ENCODE results near the gene NPY5R. TPM values are rescaled to one million over a fixed set of nuclear protein-coding genes. Genes with fewer than 3 reads are reported as not detected.

The NPY5R gene
- polyA plus RNA-seq (2013, experiment 1 of 4): 0.48 TPM
- polyA plus RNA-seq (2013, experiment 2 of 4): 0.75 TPM
- polyA plus RNA-seq (2013, experiment 3 of 4): 0.53 TPM
- 0.73 TPM for polyA plus RNA-seq (2013, experiment 4 of 4)

- H3K36me3 ChIP-seq (ENCODE audit: control insufficient read depth, insufficient read depth, low read length): no peaks in the 10 kb centered on the region
- 0 to 1% methylated on average over 55 of the region's 55 CpGs for WGBS, 2 experiments
- H3K27ac ChIP-seq (ENCODE audit: insufficient read depth, low read depth, low read length, poor library complexity, severe bottlenecking): no peak within 1 kb of the TSS
- no peaks in the 10 kb centered on the region for H3K9me3 ChIP-seq (ENCODE audit: control insufficient read depth, low read length)
- H3K27me3 ChIP-seq (ENCODE audit: control insufficient read depth, insufficient read depth, low read length, poor library complexity, severe bottlenecking): peaks cover 53% of the 10 kb centered on the region
- H3K4me3 ChIP-seq (ENCODE audit: insufficient read depth, low read depth, low read length): peak within 1 kb of the TSS; percentile 52
- H3K4me1 ChIP-seq (ENCODE audit: control insufficient read depth, insufficient read depth, low read length): no peaks in the 10 kb centered on the region
These were observed at the start of gene NPY5R for GRCh38 chr4:163343604-163344146. TSS of gene NPY5R (plus strand) at chr4:163343892. CDS start at chr4:163350274, 6,382 bp downstream.

- no peaks in the 10 kb centered on the region for H3K9me3 ChIP-seq (ENCODE audit: control insufficient read depth, low read length)
- WGBS, 2 experiments: 89 to 94% methylated on average over 3 of the region's 3 CpGs
- H3K4me1 ChIP-seq (ENCODE audit: control insufficient read depth, insufficient read depth, low read length): no peaks in the 10 kb centered on the region
- no peak overlapping the region for H3K27ac ChIP-seq (ENCODE audit: insufficient read depth, low read depth, low read length, poor library complexity, severe bottlenecking)
- H3K36me3 ChIP-seq (ENCODE audit: control insufficient read depth, insufficient read depth, low read length): no peaks in the 10 kb centered on the region
- H3K4me3 ChIP-seq (ENCODE audit: insufficient read depth, low read depth, low read length): no peak overlapping the region
- H3K27me3 ChIP-seq (ENCODE audit: control insufficient read depth, insufficient read depth, low read length, poor library complexity, severe bottlenecking): no peaks in the 10 kb centered on the region
These were observed 48.6 kb upstream of the NPY5R start for GRCh38 chr4:163295138-163295537.

GRCh38 chr4:163300445-163300844, 43.2 kb upstream of the NPY5R start:
- H3K9me3 ChIP-seq (ENCODE audit: control insufficient read depth, low read length): no peaks in the 10 kb centered on the region
- H3K4me1 ChIP-seq (ENCODE audit: control insufficient read depth, insufficient read depth, low read length): no peaks in the 10 kb centered on the region
- H3K4me3 ChIP-seq (ENCODE audit: insufficient read depth, low read depth, low read length): no peak overlapping the region
- no peaks in the 10 kb centered on the region for H3K27me3 ChIP-seq (ENCODE audit: control insufficient read depth, insufficient read depth, low read length, poor library complexity, severe bottlenecking)
- H3K36me3 ChIP-seq (ENCODE audit: control insufficient read depth, insufficient read depth, low read length): no peaks in the 10 kb centered on the region
- WGBS, 2 experiments: 94% methylated on average over 3 of the region's 3 CpGs
- no peak overlapping the region for H3K27ac ChIP-seq (ENCODE audit: insufficient read depth, low read depth, low read length, poor library complexity, severe bottlenecking)

- Histone ChIP-seq H3K27ac (ENCODE audit: insufficient read depth, low read depth, low read length, poor library complexity, severe bottlenecking) (no peak overlapping the region), H3K36me3 (ENCODE audit: control insufficient read depth, insufficient read depth, low read length) (no peaks in the 10 kb centered on the region), H3K9me3 (ENCODE audit: control insufficient read depth, low read length) (no peaks in the 10 kb centered on the region), H3K27me3 (ENCODE audit: control insufficient read depth, insufficient read depth, low read length, poor library complexity, severe bottlenecking) (no peaks in the 10 kb centered on the region), H3K4me3 (ENCODE audit: insufficient read depth, low read depth, low read length) (no peak overlapping the region), H3K4me1 (ENCODE audit: control insufficient read depth, insufficient read depth, low read length) (no peaks in the 10 kb centered on the region)
- WGBS, 2 experiments: 75 to 93% methylated on average over 1 to 2 of the region's 2 CpGs
These were observed 40.6 kb upstream of the NPY5R start for GRCh38 chr4:163303069-163303468.

- 90 to 94% methylated on average over 1 of the region's 1 CpG for WGBS, 2 experiments
- H3K4me1 ChIP-seq (ENCODE audit: control insufficient read depth, insufficient read depth, low read length): no peaks in the 10 kb centered on the region
- H3K4me3 ChIP-seq (ENCODE audit: insufficient read depth, low read depth, low read length): no peak overlapping the region
- no peaks in the 10 kb centered on the region for H3K27me3 ChIP-seq (ENCODE audit: control insufficient read depth, insufficient read depth, low read length, poor library complexity, severe bottlenecking)
- no peak overlapping the region for H3K27ac ChIP-seq (ENCODE audit: insufficient read depth, low read depth, low read length, poor library complexity, severe bottlenecking)
- H3K9me3 ChIP-seq (ENCODE audit: control insufficient read depth, low read length): no peaks in the 10 kb centered on the region
- H3K36me3 ChIP-seq (ENCODE audit: control insufficient read depth, insufficient read depth, low read length): no peaks in the 10 kb centered on the region
These were observed 34.2 kb upstream of the NPY5R start for GRCh38 chr4:163309466-163309865.

GRCh38 chr4:163317110-163317509, 26.6 kb upstream of the NPY5R start:
- Histone ChIP-seq H3K27ac (ENCODE audit: insufficient read depth, low read depth, low read length, poor library complexity, severe bottlenecking) (no peak overlapping the region), H3K9me3 (ENCODE audit: control insufficient read depth, low read length) (no peaks in the 10 kb centered on the region), H3K36me3 (ENCODE audit: control insufficient read depth, insufficient read depth, low read length) (no peaks in the 10 kb centered on the region), H3K4me3 (ENCODE audit: insufficient read depth, low read depth, low read length) (no peak overlapping the region), H3K27me3 (ENCODE audit: control insufficient read depth, insufficient read depth, low read length, poor library complexity, severe bottlenecking) (no peaks in the 10 kb centered on the region), H3K4me1 (ENCODE audit: control insufficient read depth, insufficient read depth, low read length) (no peaks in the 10 kb centered on the region)
- WGBS, 2 experiments: 0 to 4% methylated on average over 1 of the region's 1 CpG

GRCh38 chr4:163330916-163331628, 12.6 kb upstream of the NPY5R start:
- WGBS, 2 experiments: 87 to 92% methylated on average over 16 of the region's 16 CpGs
- Histone ChIP-seq H3K4me3 (ENCODE audit: insufficient read depth, low read depth, low read length) (peak overlapping the region; percentile 67), H3K27me3 (ENCODE audit: control insufficient read depth, insufficient read depth, low read length, poor library complexity, severe bottlenecking) (peaks cover 26% of the 10 kb centered on the region), H3K9me3 (ENCODE audit: control insufficient read depth, low read length) (no peaks in the 10 kb centered on the region), H3K36me3 (ENCODE audit: control insufficient read depth, insufficient read depth, low read length) (no peaks in the 10 kb centered on the region), H3K4me1 (ENCODE audit: control insufficient read depth, insufficient read depth, low read length) (no peaks in the 10 kb centered on the region), H3K27ac (ENCODE audit: insufficient read depth, low read depth, low read length, poor library complexity, severe bottlenecking) (no peak overlapping the region)

- Histone ChIP-seq H3K4me3 (ENCODE audit: insufficient read depth, low read depth, low read length) (peak overlapping the region; percentile 67), H3K36me3 (ENCODE audit: control insufficient read depth, insufficient read depth, low read length) (no peaks in the 10 kb centered on the region), H3K9me3 (ENCODE audit: control insufficient read depth, low read length) (no peaks in the 10 kb centered on the region), H3K27me3 (ENCODE audit: control insufficient read depth, insufficient read depth, low read length, poor library complexity, severe bottlenecking) (peaks cover 26% of the 10 kb centered on the region), H3K4me1 (ENCODE audit: control insufficient read depth, insufficient read depth, low read length) (no peaks in the 10 kb centered on the region), H3K27ac (ENCODE audit: insufficient read depth, low read depth, low read length, poor library complexity, severe bottlenecking) (no peak overlapping the region)
- WGBS, 2 experiments: 1 to 2% methylated on average over 58 of the region's 58 CpGs
These were observed 11.9 kb upstream of the NPY5R start for GRCh38 chr4:163331629-163332376.

- Histone ChIP-seq H3K4me1 (ENCODE audit: control insufficient read depth, insufficient read depth, low read length) (no peaks in the 10 kb centered on the region), H3K9me3 (ENCODE audit: control insufficient read depth, low read length) (no peaks in the 10 kb centered on the region), H3K27me3 (ENCODE audit: control insufficient read depth, insufficient read depth, low read length, poor library complexity, severe bottlenecking) (peaks cover 26% of the 10 kb centered on the region), H3K27ac (ENCODE audit: insufficient read depth, low read depth, low read length, poor library complexity, severe bottlenecking) (no peak within 1 kb of the TSS), H3K4me3 (ENCODE audit: insufficient read depth, low read depth, low read length) (peak within 1 kb of the TSS; percentile 67), H3K36me3 (ENCODE audit: control insufficient read depth, insufficient read depth, low read length) (no peaks in the 10 kb centered on the region)
- 16% methylated on average over 35 of the region's 36 CpGs for WGBS, 2 experiments
These were observed 10.9 kb upstream of the NPY5R start, which contains the start of gene NPY1R for GRCh38 chr4:163332526-163333406. TSS of gene NPY1R (minus strand) at chr4:163332596. CDS start at chr4:163326554, 6,042 bp downstream.
